OCI-LY7 (cell line): ENCODE data around the gene TMEM212. TPM values are rescaled to one million over a fixed set of nuclear protein-coding genes. Genes with fewer than 3 reads are reported as not detected.

Experiments used
- BruUV-seq: library from RNA; stranded (reverse); fragments of 400-500 nt; replicated peaks from 2 replicates; lab custom pipeline; 2021; lab: Mats Ljungman, UMichigan
- CTCF ChIA-PET: fragments of 300-600 bp; sonication (Branson Sonifier 250); formaldehyde crosslinking; loops from one replicate; lab custom pipeline; 2022; ENCODE audit warnings: antibody characterized with exemption; ENCODE audit not compliant: unreplicated experiment; lab: Charles Lee
- POLR2A ChIA-PET: fragments of 300-600 bp; sonication (Branson Sonifier 250); formaldehyde crosslinking; loops from one replicate; lab custom pipeline; 2022; ENCODE audit warnings: antibody characterized with exemption; lab: Charles Lee
- DNase-seq: peaks from one replicate; pipeline ENCODE4 v3.0.0-alpha.2; 2015; ENCODE audit warnings: low spot score
- H2AFZ ChIP-seq: fragments of 200-600 bp; sonication (generic), shearing (Covaris generic); 2 replicates; pipeline ENCODE4 v1.6.1; 2014; ENCODE audit warnings: mild to moderate bottlenecking, antibody characterized with exemption, low read length, moderate library complexity
- H3K27ac ChIP-seq: fragments of 200-600 bp; sonication (generic); 2 replicates; pipeline ENCODE4 v1.5.1; 2014; ENCODE audit warnings: mixed run types, low read depth, mild to moderate bottlenecking, moderate library complexity, low read length, inconsistent platforms; ENCODE audit not compliant: poor library complexity, severe bottlenecking
- H3K36me3 ChIP-seq: fragments of 200-600 bp; sonication (generic); 2 replicates; pipeline ENCODE4 v1.6.1; 2014; ENCODE audit warnings: mild to moderate bottlenecking, antibody characterized with exemption, low read length, moderate library complexity, mixed read lengths; ENCODE audit not compliant: insufficient read depth
- H3K4me1 ChIP-seq: fragments of 200-600 bp; sonication (generic); 2 replicates; pipeline ENCODE4 v1.5.1; 2014; ENCODE audit warnings: mild to moderate bottlenecking, low read length; ENCODE audit not compliant: insufficient read depth, poor library complexity, severe bottlenecking
- H3K4me2 ChIP-seq: fragments of 200-600 bp; sonication (generic); 2 replicates; pipeline ENCODE4 v1.6.1; 2014; ENCODE audit warnings: mild to moderate bottlenecking, low read length
- H3K4me3 ChIP-seq: fragments of 200-600 bp; sonication (generic); 2 replicates; pipeline ENCODE4 v1.5.1; 2014; ENCODE audit warnings: mild to moderate bottlenecking, low read depth, low read length; ENCODE audit not compliant: poor library complexity, severe bottlenecking
- H3K79me2 ChIP-seq: fragments of 200-600 bp; sonication (generic); 2 replicates; pipeline ENCODE4 v1.6.1; 2016; ENCODE audit warnings: low read depth, mild to moderate bottlenecking, low read length, moderate library complexity, mixed read lengths; ENCODE audit not compliant: insufficient read depth
- H3K9me2 ChIP-seq: fragments of 200-600 bp; sonication (generic); 2 replicates; pipeline ENCODE4 v1.6.1; 2016; ENCODE audit warnings: mild to moderate bottlenecking, low read length, mixed read lengths; ENCODE audit not compliant: insufficient read depth
- H3K9me3 ChIP-seq: fragments of 200-600 bp; sonication (generic); 2 replicates; pipeline ENCODE4 v1.6.1; 2014; ENCODE audit warnings: mild to moderate bottlenecking, mixed run types, low read length, mixed read lengths
- H4K20me1 ChIP-seq: fragments of 200-600 bp; sonication (generic); 2 replicates; pipeline ENCODE4 v1.6.1; 2014; ENCODE audit warnings: mild to moderate bottlenecking, antibody characterized with exemption, low read length, moderate library complexity, mixed read lengths; ENCODE audit not compliant: insufficient read depth
- CTCF ChIP-seq: fragments of 200-600 bp; sonication (generic); conservative IDR thresholded peaks from 2 replicates; pipeline ENCODE4 v1.5.1; 2014; ENCODE audit warnings: mild to moderate bottlenecking, antibody characterized with exemption, low read length, moderate library complexity, mixed read lengths
- EZH2phosphoT487 ChIP-seq: fragments of 200-600 bp; sonication (generic); IDR thresholded peaks from 2 replicates; pipeline ENCODE4 v1.6.1; 2018; ENCODE audit warnings: low read depth, borderline replicate concordance, mild to moderate bottlenecking, mixed run types, antibody characterized with exemption, low read length, moderate library complexity, mixed read lengths
- intact Hi-C: fragments of 100-400 bp; cut with micrococcal nuclease; formaldehyde crosslinking; loops from one replicate; pipeline ENCODE4 v1.10.0; 2022; ENCODE audit not compliant: unreplicated experiment
- total RNA-seq, 2 experiments: library from RNA; depleted of rRNA in 1 of 2; stranded (reverse); fragments of >200 nt in 1 of 2; shearing (Covaris generic) in 1 of 2; gene quantifications; 2 replicates each; pipeline ENCODE4 v1.2.3, GENCODE V29; 2014 to 2022

TMEM212 gene
- total RNA-seq, 2 experiments from 2014 or later: not detected

DNA sequence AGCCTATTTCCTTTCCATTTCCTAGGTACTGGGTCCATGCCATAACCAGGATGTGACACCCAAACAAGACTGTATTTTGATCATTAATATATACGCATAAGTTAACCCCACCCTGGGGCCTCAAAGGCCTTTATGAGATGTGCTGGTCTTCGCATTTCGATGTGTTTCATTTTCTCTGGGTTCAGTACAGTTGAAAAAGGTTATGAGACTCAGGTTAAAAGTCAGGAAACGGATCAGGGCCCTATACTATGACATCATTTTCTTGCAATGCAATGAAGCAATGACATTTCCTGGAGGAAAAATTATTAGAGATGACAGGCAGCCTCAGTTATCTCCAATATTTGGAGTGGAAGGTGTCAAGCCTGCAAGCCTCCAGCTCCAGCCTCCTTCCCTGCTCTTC, 31.7 kb downstream of the TMEM212 start:
- no peak for DNase-seq
- Histone ChIP-seq H4K20me1 (no peaks in the 10 kb centered on the region), H2AFZ (no peak overlapping the region), H3K27ac (no peak overlapping the region), H3K4me1 (no peaks in the 10 kb centered on the region), H3K79me2 (no peaks in the 10 kb centered on the region), H3K9me3 (no peaks in the 10 kb centered on the region), H3K9me2 (no peaks in the 10 kb centered on the region), H3K4me3 (no peak overlapping the region), H3K36me3 (no peaks in the 10 kb centered on the region), H3K4me2 (no peak overlapping the region)
- ChIA-PET CTCF (no interaction called here), POLR2A (no interaction called here)
- intact Hi-C loops: no loop called here
- no TSS peak for BruUV-seq
- TF ChIP-seq CTCF: no peak
- no peak for TF ChIP-seq EZH2phosphoT487

DNA sequence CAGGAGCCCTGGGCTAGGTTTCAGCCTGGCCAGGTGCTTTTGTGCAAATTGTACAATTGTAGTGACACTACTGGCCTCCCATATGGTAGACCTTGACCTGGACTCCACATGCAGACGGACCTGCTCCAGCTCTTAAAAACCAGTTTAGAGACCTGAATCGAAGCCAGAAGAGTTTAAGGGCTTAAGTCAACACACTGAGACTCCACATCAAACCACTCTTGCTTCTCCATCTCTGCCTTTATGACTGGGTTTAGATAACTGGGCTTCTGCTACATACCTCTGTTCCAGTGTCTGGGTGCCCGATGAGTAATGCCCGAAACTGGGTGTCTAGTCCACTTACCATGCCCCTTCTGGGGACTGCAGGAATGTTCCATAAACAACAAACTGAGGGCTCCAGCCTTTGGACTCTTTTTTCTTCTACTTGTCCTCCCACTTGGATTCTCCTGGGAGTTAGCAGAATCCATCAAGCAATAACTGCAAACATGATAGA, 32.8 kb downstream of the TMEM212 start:
- ChIA-PET CTCF (no interaction called here), POLR2A (no interaction called here)
- no peaks in the 10 kb centered on the region for H3K9me3 ChIP-seq
- no peaks in the 10 kb centered on the region for H3K79me2 ChIP-seq
- no peak overlapping the region for H3K4me2 ChIP-seq
- no peak overlapping the region for H3K4me3 ChIP-seq
- no peak for DNase-seq
- no peaks in the 10 kb centered on the region for H3K9me2 ChIP-seq
- TF ChIP-seq CTCF (no peak), EZH2phosphoT487 (no peak)
- H3K27ac ChIP-seq: no peak overlapping the region
- intact Hi-C loops: no loop called here
- no peak overlapping the region for H2AFZ ChIP-seq
- H3K4me1 ChIP-seq: no peaks in the 10 kb centered on the region
- no TSS peak for BruUV-seq
- H3K36me3 ChIP-seq: no peaks in the 10 kb centered on the region
- no peaks in the 10 kb centered on the region for H4K20me1 ChIP-seq

- H3K4me3 ChIP-seq: no peak overlapping the region
- H3K9me3 ChIP-seq: no peaks in the 10 kb centered on the region
- no TSS peak for BruUV-seq
- intact Hi-C loops: no loop called here
- no peaks in the 10 kb centered on the region for H3K79me2 ChIP-seq
- CTCF ChIA-PET: no interaction called here
- no peaks in the 10 kb centered on the region for H4K20me1 ChIP-seq
- H3K4me2 ChIP-seq: no peak overlapping the region
- POLR2A ChIA-PET: no interaction called here
- DNase-seq: no peak
- no peaks in the 10 kb centered on the region for H3K9me2 ChIP-seq
- H3K27ac ChIP-seq: no peak overlapping the region
- TF ChIP-seq EZH2phosphoT487: no peak
- no peak for TF ChIP-seq CTCF
- no peak overlapping the region for H2AFZ ChIP-seq
- no peaks in the 10 kb centered on the region for H3K4me1 ChIP-seq
- no peaks in the 10 kb centered on the region for H3K36me3 ChIP-seq
These were observed 33.6 kb downstream of the TMEM212 start for GRCh38 chr3:171876680-171877147.
